ENCODE results near the gene DNM3.

The DNM3 gene

GRCh38 chr1:171863531-171863930 is 22.2 kb downstream of the DNM3 start:
- H3K4me2 ChIP-seq (ENCODE audit: low read length) = no peak overlapping the region
- H2AFZ ChIP-seq (ENCODE audit: low read length) = no peak overlapping the region
- H3K9me3 ChIP-seq (ENCODE audit: low read length) = no peaks in the 10 kb centered on the region
- no peak overlapping the region for H3K27ac ChIP-seq (ENCODE audit: low read depth, low read length, poor library complexity, severe bottlenecking)
- H3K4me1 ChIP-seq (ENCODE audit: insufficient read depth, low read length, severe bottlenecking) = no peaks in the 10 kb centered on the region
- H4K20me1 ChIP-seq (ENCODE audit: insufficient read depth, low read length) = no peaks in the 10 kb centered on the region
- H3F3A ChIP-seq (ENCODE audit: insufficient read depth, low read length) = no peaks in the 10 kb centered on the region
- TF ChIP-seq EZH2 (IDR thresholded peaks at IDR 0.05; ENCODE audit: borderline replicate concordance, low read length) (no peak), CTCF (IDR thresholded peaks at IDR 0.05; ENCODE audit: low read length) (no peak)
- H3K9ac ChIP-seq (ENCODE audit: low read length) = no peak overlapping the region
- no peaks in the 10 kb centered on the region for H3K9me2 ChIP-seq (ENCODE audit: low read depth, low read length)
- no peaks in the 10 kb centered on the region for H3K36me3 ChIP-seq (ENCODE audit: insufficient read depth, low read length)
- no peaks in the 10 kb centered on the region for H3K79me2 ChIP-seq (ENCODE audit: insufficient read depth, low read length)
- H3K27me3 ChIP-seq (ENCODE audit: insufficient read depth, low read length) = no peaks in the 10 kb centered on the region
- no peak overlapping the region for H3K4me3 ChIP-seq (ENCODE audit: low read depth, low read length, poor library complexity, severe bottlenecking)

- Histone ChIP-seq H3K9me3 (ENCODE audit: low read length) (no peaks in the 10 kb centered on the region), H3K36me3 (ENCODE audit: insufficient read depth, low read length) (no peaks in the 10 kb centered on the region), H3F3A (ENCODE audit: insufficient read depth, low read length) (no peaks in the 10 kb centered on the region), H3K4me3 (ENCODE audit: low read depth, low read length, poor library complexity, severe bottlenecking) (no peak overlapping the region), H3K27me3 (ENCODE audit: insufficient read depth, low read length) (no peaks in the 10 kb centered on the region), H3K79me2 (ENCODE audit: insufficient read depth, low read length) (no peaks in the 10 kb centered on the region), H2AFZ (ENCODE audit: low read length) (no peak overlapping the region), H3K4me1 (ENCODE audit: insufficient read depth, low read length, severe bottlenecking) (no peaks in the 10 kb centered on the region), H3K27ac (ENCODE audit: low read depth, low read length, poor library complexity, severe bottlenecking) (no peak overlapping the region), H3K9ac (ENCODE audit: low read length) (no peak overlapping the region), H3K9me2 (ENCODE audit: low read depth, low read length) (no peaks in the 10 kb centered on the region), H3K4me2 (ENCODE audit: low read length) (no peak overlapping the region), H4K20me1 (ENCODE audit: insufficient read depth, low read length) (no peaks in the 10 kb centered on the region)
- TF ChIP-seq EZH2 (IDR thresholded peaks at IDR 0.05; ENCODE audit: borderline replicate concordance, low read length) (no peak), CTCF (IDR thresholded peaks at IDR 0.05; ENCODE audit: low read length) (no peak)
These were observed 23.0 kb downstream of the DNM3 start for GRCh38 chr1:171864308-171864707.

GRCh38 chr1:171865106-171865505 is 23.8 kb downstream of the DNM3 start:
- Histone ChIP-seq H3K9me2 (ENCODE audit: low read depth, low read length) (no peaks in the 10 kb centered on the region), H3K4me3 (ENCODE audit: low read depth, low read length, poor library complexity, severe bottlenecking) (no peak overlapping the region), H3K79me2 (ENCODE audit: insufficient read depth, low read length) (no peaks in the 10 kb centered on the region), H3K4me1 (ENCODE audit: insufficient read depth, low read length, severe bottlenecking) (no peaks in the 10 kb centered on the region), H3K9ac (ENCODE audit: low read length) (no peak overlapping the region), H2AFZ (ENCODE audit: low read length) (no peak overlapping the region), H4K20me1 (ENCODE audit: insufficient read depth, low read length) (no peaks in the 10 kb centered on the region), H3K27me3 (ENCODE audit: insufficient read depth, low read length) (no peaks in the 10 kb centered on the region), H3K9me3 (ENCODE audit: low read length) (no peaks in the 10 kb centered on the region), H3K27ac (ENCODE audit: low read depth, low read length, poor library complexity, severe bottlenecking) (no peak overlapping the region), H3K36me3 (ENCODE audit: insufficient read depth, low read length) (no peaks in the 10 kb centered on the region), H3F3A (ENCODE audit: insufficient read depth, low read length) (no peaks in the 10 kb centered on the region), H3K4me2 (ENCODE audit: low read length) (no peak overlapping the region)
- TF ChIP-seq EZH2 (IDR thresholded peaks at IDR 0.05; ENCODE audit: borderline replicate concordance, low read length) (no peak), CTCF (IDR thresholded peaks at IDR 0.05; ENCODE audit: low read length) (no peak)

All from OCI-LY1 (cell line).